ENCODE measurements around the gene POLR3B. TPM values are rescaled to one million over a fixed set of nuclear protein-coding genes. Genes with fewer than 3 reads are reported as not detected.

POLR3B gene
- total and polyA plus RNA-seq, 4 donors = 5.4 to 12.2 (median 7.0) TPM

GRCh38 chr12:106333756-106334155 is 23.8 kb upstream of the POLR3B start:
- no peaks in the 10 kb centered on the region for H3K27me3 ChIP-seq (ENCODE audit: control insufficient read depth in 4 of 4, insufficient read depth in 4 of 4, low read length in 3 of 4)
- TF ChIP-seq GABPA (IDR thresholded peaks at IDR 0.05 in 1 of 2, conservative IDR thresholded peaks at IDR 0.05 in 1 of 2) (no peak), YY1 (IDR thresholded peaks at IDR 0.05) (no peak), NR2F2 (IDR thresholded peaks at IDR 0.05) (no peak), JUND (IDR thresholded peaks at IDR 0.05) (no peak)
- no peaks in the 10 kb centered on the region for H3K9me3 ChIP-seq (ENCODE audit: control insufficient read depth in 4 of 4, low read length in 3 of 4)
- DNase-seq (ENCODE audit: low spot score) = no peak
- H3K36me3 ChIP-seq (ENCODE audit: control insufficient read depth in 4 of 4, insufficient read depth in 3 of 4, low read depth in 1 of 4, low read length in 3 of 4) = peaks cover 0 to 1% (median 0%) of the 10 kb centered on the region in 4 donors
- whole genome bisulfite sequencing = 85% methylated on average over 2 of the region's 2 CpGs
- H3K4me3 ChIP-seq (ENCODE audit: low read depth in 1 of 3, low read length in 3 of 3) = no peak overlapping the region
- H3K9ac ChIP-seq (ENCODE audit: low read depth in 1 of 2, low read length in 2 of 2) = no peak overlapping the region
- peaks cover 0 to 4% (median 3%) of the 10 kb centered on the region in 4 donors for H3K4me1 ChIP-seq (ENCODE audit: control insufficient read depth in 4 of 4, insufficient read depth in 4 of 4, low read length in 3 of 4)
- H3K27ac ChIP-seq (ENCODE audit: low read depth in 1 of 2, low read length in 2 of 2) = no peak overlapping the region

DNA sequence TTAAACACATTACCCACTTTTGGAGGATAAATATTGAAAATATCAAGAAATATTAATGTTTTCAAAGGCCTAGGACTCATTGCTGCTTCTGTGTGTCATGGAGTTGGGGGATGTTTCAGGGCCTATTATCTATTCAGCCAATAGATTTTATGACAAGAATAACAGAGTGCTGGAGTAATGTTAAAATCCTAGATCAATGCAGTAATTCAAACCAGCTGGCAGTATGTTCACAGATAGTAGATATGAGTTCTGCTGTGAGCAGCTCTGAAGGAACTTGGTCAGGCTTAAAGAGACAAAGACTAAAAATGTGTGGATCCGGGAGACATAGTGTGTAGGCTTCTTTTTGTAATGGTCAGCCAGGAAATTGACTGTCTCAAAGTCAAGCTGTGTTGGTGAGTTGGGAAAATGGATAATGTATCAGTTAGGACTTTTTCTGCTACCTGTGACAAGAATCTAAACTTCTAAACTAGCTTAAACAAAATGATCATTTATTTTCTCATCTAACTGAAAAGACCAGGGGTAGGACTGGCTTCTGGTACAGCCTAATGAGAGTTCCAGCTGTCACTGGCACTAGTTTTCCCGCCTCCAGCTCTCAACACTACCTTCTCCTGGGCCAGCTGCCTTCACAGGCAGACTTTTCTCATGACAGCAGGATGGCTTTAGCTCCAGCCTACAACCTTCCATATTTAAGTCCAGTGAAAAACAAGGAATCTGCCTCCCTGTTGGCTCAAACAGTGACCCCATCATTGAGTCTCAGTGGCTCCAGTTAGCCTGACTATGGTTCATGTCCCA is 16.3 kb upstream of the POLR3B start:
- no peak for DNase-seq (ENCODE audit: low spot score)
- Histone ChIP-seq H3K4me3 (ENCODE audit: low read depth in 1 of 3, low read length in 3 of 3) (no peak overlapping the region), H3K9me3 (ENCODE audit: control insufficient read depth in 4 of 4, low read length in 3 of 4) (no peaks in the 10 kb centered on the region), H3K9ac (ENCODE audit: low read depth in 1 of 2, low read length in 2 of 2) (no peak overlapping the region), H3K4me1 (ENCODE audit: control insufficient read depth in 4 of 4, insufficient read depth in 4 of 4, low read length in 3 of 4) (peaks cover 2 to 14% (median 10%) of the 10 kb centered on the region in 4 donors), H3K36me3 (ENCODE audit: control insufficient read depth in 4 of 4, insufficient read depth in 3 of 4, low read depth in 1 of 4, low read length in 3 of 4) (no peaks in the 10 kb centered on the region), H3K27me3 (ENCODE audit: control insufficient read depth in 4 of 4, insufficient read depth in 4 of 4, low read length in 3 of 4) (no peaks in the 10 kb centered on the region), H3K27ac (ENCODE audit: low read depth in 1 of 2, low read length in 2 of 2) (no peak overlapping the region)
- WGBS = 93% methylated on average over 2 of the region's 2 CpGs
- TF ChIP-seq HNF4G (IDR thresholded peaks at IDR 0.05) = no peak
- no peak for TF ChIP-seq GABPA (IDR thresholded peaks at IDR 0.05 in 1 of 2, conservative IDR thresholded peaks at IDR 0.05 in 1 of 2)
- TF ChIP-seq REST (IDR thresholded peaks at IDR 0.05) = no peak
- no peak for TF ChIP-seq YY1 (IDR thresholded peaks at IDR 0.05)
- TF ChIP-seq MAX (IDR thresholded peaks at IDR 0.05) = no peak
- TF ChIP-seq CTCF (IDR thresholded peaks at IDR 0.05; ENCODE audit: low read depth, low read length, missing input control) = no peak
- no peak for TF ChIP-seq TAF1 (conservative IDR thresholded peaks at IDR 0.05)
- TF ChIP-seq FOXA1 (IDR thresholded peaks at IDR 0.05) = no peak
- no peak for TF ChIP-seq HNF4A (conservative IDR thresholded peaks at IDR 0.05)
- TF ChIP-seq, protein P1, sequence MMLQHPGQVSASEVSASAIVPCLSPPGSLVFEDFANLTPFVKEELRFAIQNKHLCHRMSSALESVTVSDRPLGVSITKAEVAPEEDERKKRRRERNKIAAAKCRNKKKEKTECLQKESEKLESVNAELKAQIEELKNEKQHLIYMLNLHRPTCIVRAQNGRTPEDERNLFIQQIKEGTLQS (IDR thresholded peaks at IDR 0.05) = no peak
- TF ChIP-seq ZBTB33 (IDR thresholded peaks at IDR 0.05) = no peak
- no peak for TF ChIP-seq SP1 (IDR thresholded peaks at IDR 0.05)
- no peak for TF ChIP-seq FOXA2 (IDR thresholded peaks at IDR 0.05)
- TF ChIP-seq NR2F2 (IDR thresholded peaks at IDR 0.05) = no peak
- TF ChIP-seq RXRA (IDR thresholded peaks at IDR 0.05) = no peak
- TF ChIP-seq EGR1 (IDR thresholded peaks at IDR 0.05; ENCODE audit: low read depth in 2 of 2) = no peak
- no peak for TF ChIP-seq JUND (IDR thresholded peaks at IDR 0.05)
- no peak for TF ChIP-seq RAD21 (IDR thresholded peaks at IDR 0.05)

All from liver (tissue), 9 donors.